ENCODE results near the gene ARHGEF7.

DNA sequence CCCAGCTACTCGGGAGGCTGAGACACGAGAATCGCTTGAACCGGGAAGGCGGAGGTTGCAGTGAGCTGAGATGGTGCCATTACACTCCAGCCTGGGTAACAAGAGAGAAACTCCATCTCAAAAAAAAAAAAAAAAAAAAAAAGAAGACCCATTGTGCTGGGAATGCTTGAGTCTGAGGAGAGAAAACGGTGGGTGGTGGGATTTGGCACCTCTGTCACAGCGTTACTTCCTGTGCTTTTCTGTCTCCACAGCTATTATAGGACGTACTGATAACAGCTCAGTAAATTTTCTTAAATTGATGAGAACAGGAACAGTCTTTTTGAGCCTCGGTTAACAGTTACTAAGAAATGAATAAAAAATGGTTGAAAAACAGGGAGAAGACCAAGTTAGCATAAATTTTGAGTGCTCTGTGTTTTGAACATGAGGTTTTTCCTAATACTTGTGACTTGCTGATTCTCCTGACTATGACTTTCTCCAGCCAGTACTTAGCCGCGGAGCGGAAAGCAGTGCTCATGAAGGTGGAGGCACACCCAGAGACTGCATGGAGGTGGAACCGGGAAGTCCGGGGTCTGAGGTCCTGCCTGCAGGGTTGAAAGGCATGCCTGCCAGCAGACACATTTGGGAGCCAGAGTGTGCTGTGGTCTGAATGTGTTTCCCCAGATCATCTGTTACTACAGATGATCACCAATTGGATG, 150.0 kb downstream of the ARHGEF7 start:
- no peak for TF ChIP-seq CTCF (IDR thresholded peaks at IDR 0.05)
- no peak for TF ChIP-seq SP1 (CRISPR knock-in tag; conservative IDR thresholded peaks at IDR 0.05)
- TF ChIP-seq RELA (CRISPR knock-in tag; IDR thresholded peaks at IDR 0.05; ENCODE audit: borderline replicate concordance), result no peak
- no peak for TF ChIP-seq HMGXB4 (CRISPR knock-in tag; IDR thresholded peaks at IDR 0.05)
- TF ChIP-seq EMX1 (CRISPR knock-in tag; IDR thresholded peaks at IDR 0.05), result no peak
- no peak for TF ChIP-seq OVOL2 (CRISPR knock-in tag; IDR thresholded peaks at IDR 0.05; ENCODE audit: borderline replicate concordance)
- TF ChIP-seq, protein P1, sequence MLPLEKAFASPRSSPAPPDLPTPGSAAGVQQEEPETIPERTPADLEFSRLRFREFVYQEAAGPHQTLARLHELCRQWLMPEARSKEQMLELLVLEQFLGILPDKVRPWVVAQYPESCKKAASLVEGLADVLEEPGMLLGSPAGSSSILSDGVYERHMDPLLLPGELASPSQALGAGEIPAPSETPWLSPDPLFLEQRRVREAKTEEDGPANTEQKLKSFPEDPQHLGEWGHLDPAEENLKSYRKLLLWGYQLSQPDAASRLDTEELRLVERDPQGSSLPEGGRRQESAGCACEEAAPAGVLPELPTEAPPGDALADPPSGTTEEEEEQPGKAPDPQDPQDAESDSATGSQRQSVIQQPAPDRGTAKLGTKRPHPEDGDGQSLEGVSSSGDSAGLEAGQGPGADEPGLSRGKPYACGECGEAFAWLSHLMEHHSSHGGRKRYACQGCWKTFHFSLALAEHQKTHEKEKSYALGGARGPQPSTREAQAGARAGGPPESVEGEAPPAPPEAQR (CRISPR knock-in tag; IDR thresholded peaks at IDR 0.05), result no peak
- TF ChIP-seq ERG (CRISPR knock-in tag; IDR thresholded peaks at IDR 0.05), result no peak
- no peak for TF ChIP-seq ZBTB21 (CRISPR knock-in tag; IDR thresholded peaks at IDR 0.05; ENCODE audit: borderline replicate concordance)
- TF ChIP-seq TCF7 (CRISPR knock-in tag; IDR thresholded peaks at IDR 0.05; ENCODE audit: low read depth), result no peak
- no peak for TF ChIP-seq FOXJ3 (CRISPR knock-in tag; IDR thresholded peaks at IDR 0.05; ENCODE audit: borderline replicate concordance)
- TF ChIP-seq, protein P2, sequence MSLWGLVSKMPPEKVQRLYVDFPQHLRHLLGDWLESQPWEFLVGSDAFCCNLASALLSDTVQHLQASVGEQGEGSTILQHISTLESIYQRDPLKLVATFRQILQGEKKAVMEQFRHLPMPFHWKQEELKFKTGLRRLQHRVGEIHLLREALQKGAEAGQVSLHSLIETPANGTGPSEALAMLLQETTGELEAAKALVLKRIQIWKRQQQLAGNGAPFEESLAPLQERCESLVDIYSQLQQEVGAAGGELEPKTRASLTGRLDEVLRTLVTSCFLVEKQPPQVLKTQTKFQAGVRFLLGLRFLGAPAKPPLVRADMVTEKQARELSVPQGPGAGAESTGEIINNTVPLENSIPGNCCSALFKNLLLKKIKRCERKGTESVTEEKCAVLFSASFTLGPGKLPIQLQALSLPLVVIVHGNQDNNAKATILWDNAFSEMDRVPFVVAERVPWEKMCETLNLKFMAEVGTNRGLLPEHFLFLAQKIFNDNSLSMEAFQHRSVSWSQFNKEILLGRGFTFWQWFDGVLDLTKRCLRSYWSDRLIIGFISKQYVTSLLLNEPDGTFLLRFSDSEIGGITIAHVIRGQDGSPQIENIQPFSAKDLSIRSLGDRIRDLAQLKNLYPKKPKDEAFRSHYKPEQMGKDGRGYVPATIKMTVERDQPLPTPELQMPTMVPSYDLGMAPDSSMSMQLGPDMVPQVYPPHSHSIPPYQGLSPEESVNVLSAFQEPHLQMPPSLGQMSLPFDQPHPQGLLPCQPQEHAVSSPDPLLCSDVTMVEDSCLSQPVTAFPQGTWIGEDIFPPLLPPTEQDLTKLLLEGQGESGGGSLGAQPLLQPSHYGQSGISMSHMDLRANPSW (CRISPR knock-in tag; conservative IDR thresholded peaks at IDR 0.05; ENCODE audit: low read depth), result no peak
- TF ChIP-seq ZNF121 (CRISPR knock-in tag; IDR thresholded peaks at IDR 0.05), result no peak
- TF ChIP-seq TEAD1 (CRISPR knock-in tag; IDR thresholded peaks at IDR 0.05), result no peak
